ENCODE data around the gene TRMT1.

Gene TRMT1

DNA sequence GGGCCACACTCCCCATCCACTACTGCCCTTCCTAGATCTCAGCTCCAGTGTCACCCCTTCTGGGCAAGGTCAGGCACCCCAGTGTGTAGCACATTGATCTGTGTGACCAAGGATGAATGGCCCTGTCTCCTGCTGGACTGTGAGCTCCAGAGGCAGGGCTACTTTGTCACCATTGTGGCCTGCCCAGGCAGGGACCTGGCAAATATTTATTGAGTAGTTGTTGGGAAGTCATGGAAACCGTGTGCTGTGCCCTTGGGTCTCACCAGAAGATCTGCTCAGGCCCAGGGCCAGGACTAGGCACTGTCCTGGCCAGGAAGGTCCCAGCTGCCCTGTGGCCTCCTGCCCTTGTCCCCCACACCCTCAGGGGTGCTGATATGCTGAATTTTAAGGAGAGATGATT is 12.0 kb upstream of the TRMT1 start:
- no peak overlapping the region for H3K9ac ChIP-seq (ENCODE audit: insufficient read length, low read depth)
- TF ChIP-seq SUZ12 (IDR thresholded peaks at IDR 0.05; ENCODE audit: extremely low read depth, insufficient read depth, insufficient read length) (no peak), ZNF274 (IDR thresholded peaks at IDR 0.05; ENCODE audit: low read depth, low read length) (no peak), YY1 (IDR thresholded peaks at IDR 0.05; ENCODE audit: insufficient read depth, insufficient read length) (no peak)
- no peaks in the 10 kb centered on the region for H3K27me3 ChIP-seq (ENCODE audit: insufficient read depth, insufficient read length)
- peaks cover 12% of the 10 kb centered on the region for H3K4me1 ChIP-seq (ENCODE audit: insufficient read depth, insufficient read length)
- no peak overlapping the region for H3K4me3 ChIP-seq (ENCODE audit: insufficient read length, low read depth)
- no peak for DNase-seq (ENCODE audit: low read depth, low spot score)
- H3K36me3 ChIP-seq (ENCODE audit: insufficient read depth, insufficient read length, low read length), result peaks cover 77% of the 10 kb centered on the region
- H3K9me3 ChIP-seq (ENCODE audit: insufficient read depth, low read length), result no peaks in the 10 kb centered on the region

- H3K36me3 ChIP-seq (ENCODE audit: insufficient read depth, insufficient read length, low read length), result peaks cover 77% of the 10 kb centered on the region
- no peak for DNase-seq (ENCODE audit: low read depth, low spot score)
- no peaks in the 10 kb centered on the region for H3K9me3 ChIP-seq (ENCODE audit: insufficient read depth, low read length)
- H3K4me3 ChIP-seq (ENCODE audit: insufficient read length, low read depth), result no peak overlapping the region
- peaks cover 16% of the 10 kb centered on the region for H3K4me1 ChIP-seq (ENCODE audit: insufficient read depth, insufficient read length)
- TF ChIP-seq ZNF274 (IDR thresholded peaks at IDR 0.05; ENCODE audit: low read depth, low read length) (no peak), SUZ12 (IDR thresholded peaks at IDR 0.05; ENCODE audit: extremely low read depth, insufficient read depth, insufficient read length) (no peak)
- no peaks in the 10 kb centered on the region for H3K27me3 ChIP-seq (ENCODE audit: insufficient read depth, insufficient read length)
- no peak overlapping the region for H3K9ac ChIP-seq (ENCODE audit: insufficient read length, low read depth)
Observed at GRCh38 chr19:13127811-13128575, 11.5 kb upstream of the TRMT1 start.

DNA sequence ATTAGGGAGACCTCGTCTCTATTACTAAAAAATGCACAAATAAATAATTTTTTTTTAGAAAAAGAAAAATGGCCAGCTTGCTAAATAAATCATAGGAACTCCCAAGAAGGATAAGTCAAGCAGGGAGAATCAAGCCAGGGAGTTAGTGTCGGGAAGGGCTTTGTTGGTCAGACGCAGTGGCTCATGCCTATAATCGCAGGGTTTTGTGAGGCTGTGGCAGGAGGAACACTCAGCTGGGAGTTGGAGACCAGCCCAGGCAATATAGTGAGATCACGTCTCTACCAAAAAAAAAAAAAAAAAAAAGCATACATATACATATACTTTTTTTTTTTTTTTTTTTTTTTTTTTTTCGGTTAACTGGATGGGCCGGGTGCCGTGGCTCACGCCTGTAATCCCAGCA is 10.5 kb upstream of the TRMT1 start:
- no peak for DNase-seq (ENCODE audit: low read depth, low spot score)
- Histone ChIP-seq H3K4me1 (ENCODE audit: insufficient read depth, insufficient read length) (peaks cover 23% of the 10 kb centered on the region), H3K9me3 (ENCODE audit: insufficient read depth, low read length) (no peaks in the 10 kb centered on the region), H3K36me3 (ENCODE audit: insufficient read depth, insufficient read length, low read length) (peaks cover 78% of the 10 kb centered on the region), H3K4me3 (ENCODE audit: insufficient read length, low read depth) (no peak overlapping the region), H3K27me3 (ENCODE audit: insufficient read depth, insufficient read length) (no peaks in the 10 kb centered on the region), H3K9ac (ENCODE audit: insufficient read length, low read depth) (no peak overlapping the region)
- TF ChIP-seq ZNF274 (IDR thresholded peaks at IDR 0.05; ENCODE audit: low read depth, low read length), result no peak
- no peak for TF ChIP-seq YY1 (IDR thresholded peaks at IDR 0.05; ENCODE audit: insufficient read depth, insufficient read length)
- no peak for TF ChIP-seq SUZ12 (IDR thresholded peaks at IDR 0.05; ENCODE audit: extremely low read depth, insufficient read depth, insufficient read length)

- peaks cover 79% of the 10 kb centered on the region for H3K36me3 ChIP-seq (ENCODE audit: insufficient read depth, insufficient read length, low read length)
- no peak overlapping the region for H3K4me3 ChIP-seq (ENCODE audit: insufficient read length, low read depth)
- DNase-seq (ENCODE audit: low read depth, low spot score), result no peak
- TF ChIP-seq ZNF274 (IDR thresholded peaks at IDR 0.05; ENCODE audit: low read depth, low read length) (no peak), YY1 (IDR thresholded peaks at IDR 0.05; ENCODE audit: insufficient read depth, insufficient read length) (no peak), SUZ12 (IDR thresholded peaks at IDR 0.05; ENCODE audit: extremely low read depth, insufficient read depth, insufficient read length) (no peak)
- H3K27me3 ChIP-seq (ENCODE audit: insufficient read depth, insufficient read length), result no peaks in the 10 kb centered on the region
- H3K9me3 ChIP-seq (ENCODE audit: insufficient read depth, low read length), result no peaks in the 10 kb centered on the region
- H3K9ac ChIP-seq (ENCODE audit: insufficient read length, low read depth), result no peak overlapping the region
- peaks cover 42% of the 10 kb centered on the region for H3K4me1 ChIP-seq (ENCODE audit: insufficient read depth, insufficient read length)
Observed at GRCh38 chr19:13122980-13123957, 6.7 kb upstream of the TRMT1 start.

DNA sequence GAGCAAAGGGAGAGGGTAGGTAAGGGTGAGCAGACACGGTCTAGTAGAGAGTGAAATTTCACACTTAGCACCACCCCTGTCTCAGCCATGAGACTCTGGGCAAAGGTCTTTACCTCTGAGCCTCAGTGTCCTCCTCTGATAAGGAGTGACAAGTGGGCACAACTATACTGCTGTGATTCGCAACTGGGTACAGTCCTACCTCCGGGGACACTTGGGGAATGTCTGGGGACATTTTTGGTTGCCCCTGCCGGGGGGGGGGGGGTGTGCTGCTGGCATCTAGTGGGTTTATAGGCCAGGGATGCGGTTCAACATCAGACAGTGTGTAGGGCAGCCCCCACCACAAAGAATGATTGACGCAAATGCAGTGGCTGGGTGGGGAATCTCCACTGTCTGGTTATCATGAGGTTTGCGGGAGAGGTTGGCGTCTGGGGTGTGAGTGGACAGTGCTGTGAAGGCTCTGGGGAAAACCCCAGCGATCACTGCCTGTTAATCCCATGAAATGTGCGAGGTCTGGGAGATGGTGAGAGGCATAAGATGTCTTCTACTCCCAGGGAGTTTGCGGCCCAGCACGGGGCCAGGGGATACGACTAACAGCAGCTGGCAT is 5.8 kb upstream of the TRMT1 start:
- Histone ChIP-seq H3K36me3 (ENCODE audit: insufficient read depth, insufficient read length, low read length) (peaks cover 72% of the 10 kb centered on the region), H3K9me3 (ENCODE audit: insufficient read depth, low read length) (no peaks in the 10 kb centered on the region), H3K4me3 (ENCODE audit: insufficient read length, low read depth) (no peak overlapping the region), H3K4me1 (ENCODE audit: insufficient read depth, insufficient read length) (peaks cover 37% of the 10 kb centered on the region), H3K27me3 (ENCODE audit: insufficient read depth, insufficient read length) (no peaks in the 10 kb centered on the region), H3K9ac (ENCODE audit: insufficient read length, low read depth) (peak overlapping the region; percentile 37)
- no peak for DNase-seq (ENCODE audit: low read depth, low spot score)
- TF ChIP-seq ZNF274 (IDR thresholded peaks at IDR 0.05; ENCODE audit: low read depth, low read length) (no peak), YY1 (IDR thresholded peaks at IDR 0.05; ENCODE audit: insufficient read depth, insufficient read length) (no peak), SUZ12 (IDR thresholded peaks at IDR 0.05; ENCODE audit: extremely low read depth, insufficient read depth, insufficient read length) (no peak)

GRCh38 chr19:13121551-13122274 is 5.2 kb upstream of the TRMT1 start:
- Histone ChIP-seq H3K4me1 (ENCODE audit: insufficient read depth, insufficient read length) (peaks cover 37% of the 10 kb centered on the region), H3K9ac (ENCODE audit: insufficient read length, low read depth) (peak overlapping the region; percentile 37), H3K27me3 (ENCODE audit: insufficient read depth, insufficient read length) (no peaks in the 10 kb centered on the region), H3K36me3 (ENCODE audit: insufficient read depth, insufficient read length, low read length) (peaks cover 68% of the 10 kb centered on the region), H3K4me3 (ENCODE audit: insufficient read length, low read depth) (no peak overlapping the region), H3K9me3 (ENCODE audit: insufficient read depth, low read length) (no peaks in the 10 kb centered on the region)
- TF ChIP-seq SUZ12 (IDR thresholded peaks at IDR 0.05; ENCODE audit: extremely low read depth, insufficient read depth, insufficient read length) (no peak), YY1 (IDR thresholded peaks at IDR 0.05; ENCODE audit: insufficient read depth, insufficient read length) (no peak), ZNF274 (IDR thresholded peaks at IDR 0.05; ENCODE audit: low read depth, low read length) (no peak)
- no peak for DNase-seq (ENCODE audit: low read depth, low spot score)
